ENCODE results near the gene RAB29. TPM values are rescaled to one million over a fixed set of nuclear protein-coding genes. Genes with fewer than 3 reads are reported as not detected.

RAB29 gene
- total and polyA plus RNA-seq, 11 donors = 6.5 to 26.0 (median 15.1) TPM

- Histone ChIP-seq H3K9me3 (no peaks in the 10 kb centered on the region), H3K27me3 (no peaks in the 10 kb centered on the region), H3K4me3 (no peak overlapping the region), H3K4me1 (peaks cover 0 to 28% (median 18%) of the 10 kb centered on the region in 12 donors), H3K27ac (no peak overlapping the region), H3K36me3 (no peaks in the 10 kb centered on the region)
- intact Hi-C loops (cut with DNase I) = no loop called here
- no peak for ATAC-seq
- no peak for DNase-seq
- WGBS, 4 donors = 91 to 93% (median 92%) methylated on average over 5 of the region's 5 CpGs
- no peak for TF ChIP-seq CTCF (IDR thresholded peaks at IDR 0.05)
- TF ChIP-seq POLR2A (IDR thresholded peaks at IDR 0.05) = no peak
Observed at GRCh38 chr1:205780335-205780734, 5.1 kb upstream of the RAB29 start.

GRCh38 chr1:205777994-205778393, 2.7 kb upstream of the RAB29 start:
- WGBS, 4 donors = 72 to 85% (median 82%) methylated on average over 2 of the region's 2 CpGs
- DNase-seq = no peak
- no peaks in the 10 kb centered on the region for H3K27me3 ChIP-seq

GRCh38 chr1:205775717-205776056, 405 bp upstream of the RAB29 start:
- intact Hi-C loops (cut with DNase I) = loop anchor here in 3 of 10 donors (1.0 to 2.0 kb wide), 3 partner anchors 25 to 38 kb away; partner anchors contain the start of genes NUCKS1 (in 2 of the 3) and SLC41A1 (in 1 of the 3)
- ATAC-seq = peak in 3 of 4 donors; percentile 31 to 64 (median 48)
- H3K27me3 ChIP-seq = no peaks in the 10 kb centered on the region

More at GRCh38 chr1:205777994-205778393, 2.7 kb upstream of the RAB29 start:
- H3K4me1 ChIP-seq = peaks cover 0 to 34% (median 16%) of the 10 kb centered on the region in 12 donors
- TF ChIP-seq POLR2A (IDR thresholded peaks at IDR 0.05) (no peak), CTCF (IDR thresholded peaks at IDR 0.05) (no peak)
- intact Hi-C loops (cut with DNase I) = no loop called here
- no peak for ATAC-seq
- H3K9me3 ChIP-seq = no peaks in the 10 kb centered on the region
- H3K36me3 ChIP-seq = peaks cover 0 to 2% (median 0%) of the 10 kb centered on the region in 9 donors
- no peak overlapping the region for H3K27ac ChIP-seq
- no peak overlapping the region for H3K4me3 ChIP-seq

More at GRCh38 chr1:205775717-205776056, 405 bp upstream of the RAB29 start:
- Histone ChIP-seq H3K4me1 (peaks cover 0 to 36% (median 14%) of the 10 kb centered on the region in 12 donors), H3K27ac (peak overlapping the region in 11 of 12 donors; percentile 35 to 89 (median 67)), H3K4me3 (peak overlapping the region in 10 of 12 donors; percentile 61 to 84 (median 75)), H3K9me3 (no peaks in the 10 kb centered on the region), H3K36me3 (peaks cover 0 to 12% (median 0%) of the 10 kb centered on the region in 9 donors)
- no peak for DNase-seq
- no peak for TF ChIP-seq CTCF (IDR thresholded peaks at IDR 0.05)
- TF ChIP-seq POLR2A (IDR thresholded peaks at IDR 0.05) = no peak

Measured in heart left ventricle (tissue), 16 donors.